ENCODE data around the gene RUNX1. TPM values are rescaled to one million over a fixed set of nuclear protein-coding genes. Genes with fewer than 3 reads are reported as not detected.

Gene RUNX1
- total RNA-seq, 1 donor from 2014 or later: 0.47 TPM

GRCh38 chr21:34999397-34999941 lies 49.6 kb downstream of the RUNX1 start:
- no peak for DNase-seq

DNA sequence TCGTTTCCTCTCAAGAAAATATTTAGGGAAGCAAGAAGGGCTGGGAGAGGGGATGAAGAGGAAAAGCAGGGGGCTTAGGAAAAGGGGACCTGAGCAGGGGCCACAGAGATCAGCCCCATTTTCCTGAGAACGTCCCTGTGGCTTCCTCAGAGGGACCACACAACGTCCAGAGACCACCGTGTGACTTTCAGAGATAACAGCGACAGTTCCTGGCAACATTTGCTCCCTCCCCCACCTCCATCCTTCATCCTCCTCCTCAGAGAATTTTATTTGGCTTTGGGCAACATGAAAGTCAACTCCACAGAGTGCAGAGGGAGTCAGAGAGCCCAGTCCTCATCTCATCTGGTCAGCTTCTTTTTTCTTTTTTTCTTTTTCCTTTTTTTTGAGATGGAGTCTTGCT lies 50.9 kb downstream of the RUNX1 start:
- Mint-ChIP-seq H3K27ac (ENCODE audit: unreplicated experiment) (no peak overlapping the region), H3K4me3 (ENCODE audit: unreplicated experiment) (no peak overlapping the region), H3K9me3 (ENCODE audit: unreplicated experiment) (no peaks in the 10 kb centered on the region), H3K27me3 (ENCODE audit: unreplicated experiment) (peaks cover 1% of the 10 kb centered on the region), H3K4me1 (ENCODE audit: low read depth, unreplicated experiment) (no peaks in the 10 kb centered on the region), H3K36me3 (ENCODE audit: unreplicated experiment) (no peaks in the 10 kb centered on the region)
- TF ChIP-seq CTCF (IDR thresholded peaks at IDR 0.05; ENCODE audit: partially characterized antibody, unreplicated experiment): no peak
- no peak for DNase-seq

More at GRCh38 chr21:34999397-34999941, 49.6 kb downstream of the RUNX1 start:
- Mint-ChIP-seq H3K36me3 (ENCODE audit: unreplicated experiment) (no peaks in the 10 kb centered on the region), H3K27me3 (ENCODE audit: unreplicated experiment) (peaks cover 1% of the 10 kb centered on the region), H3K9me3 (ENCODE audit: unreplicated experiment) (peaks cover 2% of the 10 kb centered on the region), H3K27ac (ENCODE audit: unreplicated experiment) (no peak overlapping the region), H3K4me1 (ENCODE audit: low read depth, unreplicated experiment) (no peaks in the 10 kb centered on the region), H3K4me3 (ENCODE audit: unreplicated experiment) (no peak overlapping the region)
- TF ChIP-seq CTCF (IDR thresholded peaks at IDR 0.05; ENCODE audit: partially characterized antibody, unreplicated experiment): no peak

DNA sequence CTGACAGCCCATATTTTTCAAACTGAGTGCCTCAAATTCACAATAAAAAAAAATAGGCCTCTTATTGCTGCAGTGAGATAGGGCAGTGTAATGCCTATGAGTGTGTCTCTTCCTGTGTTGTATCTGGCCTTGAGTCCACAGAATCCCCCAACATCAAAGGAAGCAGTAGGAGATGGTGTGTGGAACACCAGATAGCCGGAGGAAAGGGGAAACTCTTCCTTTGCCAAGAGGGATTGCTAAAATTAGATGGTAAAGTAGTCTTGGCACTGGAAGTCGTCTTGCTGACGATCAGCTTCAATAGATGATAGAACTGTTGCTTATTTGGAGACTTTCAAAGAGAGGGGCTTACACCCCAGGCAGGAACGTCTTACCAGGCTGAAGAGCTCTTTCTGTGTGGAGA lies 51.8 kb downstream of the RUNX1 start:
- DNase-seq: no peak
- H3K4me3 Mint-ChIP-seq (ENCODE audit: unreplicated experiment): no peak overlapping the region
- H3K9me3 Mint-ChIP-seq (ENCODE audit: unreplicated experiment): no peaks in the 10 kb centered on the region
- H3K4me1 Mint-ChIP-seq (ENCODE audit: low read depth, unreplicated experiment): no peaks in the 10 kb centered on the region
- no peak overlapping the region for H3K27ac Mint-ChIP-seq (ENCODE audit: unreplicated experiment)
- no peak for TF ChIP-seq CTCF (IDR thresholded peaks at IDR 0.05; ENCODE audit: partially characterized antibody, unreplicated experiment)
- peaks cover 2% of the 10 kb centered on the region for H3K27me3 Mint-ChIP-seq (ENCODE audit: unreplicated experiment)
- no peaks in the 10 kb centered on the region for H3K36me3 Mint-ChIP-seq (ENCODE audit: unreplicated experiment)

GRCh38 chr21:34996304-34997101 lies 52.6 kb downstream of the RUNX1 start:
- no peak for DNase-seq
- Mint-ChIP-seq H3K36me3 (ENCODE audit: unreplicated experiment) (no peaks in the 10 kb centered on the region), H3K27ac (ENCODE audit: unreplicated experiment) (no peak overlapping the region), H3K27me3 (ENCODE audit: unreplicated experiment) (peaks cover 2% of the 10 kb centered on the region), H3K4me3 (ENCODE audit: unreplicated experiment) (no peak overlapping the region), H3K4me1 (ENCODE audit: low read depth, unreplicated experiment) (no peaks in the 10 kb centered on the region), H3K9me3 (ENCODE audit: unreplicated experiment) (no peaks in the 10 kb centered on the region)
- no peak for TF ChIP-seq CTCF (IDR thresholded peaks at IDR 0.05; ENCODE audit: partially characterized antibody, unreplicated experiment)

GRCh38 chr21:34995979-34996303 lies 53.2 kb downstream of the RUNX1 start:
- no peaks in the 10 kb centered on the region for H3K4me1 Mint-ChIP-seq (ENCODE audit: low read depth, unreplicated experiment)
- no peak overlapping the region for H3K27ac Mint-ChIP-seq (ENCODE audit: unreplicated experiment)
- H3K36me3 Mint-ChIP-seq (ENCODE audit: unreplicated experiment): no peaks in the 10 kb centered on the region

More at GRCh38 chr21:34995979-34996303, 53.2 kb downstream of the RUNX1 start:
- DNase-seq: no peak
- TF ChIP-seq CTCF (IDR thresholded peaks at IDR 0.05; ENCODE audit: partially characterized antibody, unreplicated experiment): no peak
- peaks cover 2% of the 10 kb centered on the region for H3K27me3 Mint-ChIP-seq (ENCODE audit: unreplicated experiment)
- H3K9me3 Mint-ChIP-seq (ENCODE audit: unreplicated experiment): no peaks in the 10 kb centered on the region
- no peak overlapping the region for H3K4me3 Mint-ChIP-seq (ENCODE audit: unreplicated experiment)

Data from glutamatergic neuron (in vitro differentiated cells).